Activated CD4-positive, alpha-beta memory T cell treated with anti-CD3 and anti-CD28 coated beads for 36 hours (primary cell): ENCODE data around the gene DUSP10. TPM values are rescaled to one million over a fixed set of nuclear protein-coding genes. Genes with fewer than 3 reads are reported as not detected.
A peak's percentile ranks its signal among the peaks of the same experiment; 100 is the strongest.

Experiments used
- CTCF ChIA-PET: fragments of 350-600 bp; sonication (Branson Sonifier 250); formaldehyde crosslinking; loops from one replicate; lab custom pipeline; 2021; ENCODE audit warnings: antibody characterized with exemption, inconsistent platforms; lab: Charles Lee
- POLR2A ChIA-PET: fragments of 350-600 bp; sonication (Branson Sonifier 250); formaldehyde crosslinking; loops from one replicate; lab custom pipeline; 2021; ENCODE audit warnings: antibody characterized with exemption; lab: Charles Lee
- DNase-seq: peaks from one replicate; pipeline ENCODE4 v3.0.0-alpha.2; 2020
- H3K27ac Mint-ChIP-seq: one replicate; pipeline ENCODE4 v1.8.0; 2021; ENCODE audit warnings: mixed read lengths
- H3K27me3 Mint-ChIP-seq: one replicate; pipeline ENCODE4 v1.8.0; 2021; ENCODE audit warnings: mixed read lengths
- H3K36me3 Mint-ChIP-seq: one replicate; pipeline ENCODE4 v1.8.0; 2021; ENCODE audit warnings: mixed read lengths
- H3K4me1 Mint-ChIP-seq: one replicate; pipeline ENCODE4 v1.8.0; 2021; ENCODE audit warnings: low read depth, mixed read lengths
- H3K4me3 Mint-ChIP-seq: one replicate; pipeline ENCODE4 v1.8.0; 2021; ENCODE audit warnings: mild to moderate bottlenecking, mixed read lengths
- H3K9me3 Mint-ChIP-seq: one replicate; pipeline ENCODE4 v1.8.0; 2021; ENCODE audit warnings: mixed read lengths
- intact Hi-C: fragments of 100-400 bp; cut with micrococcal nuclease; formaldehyde crosslinking; loops from one replicate; pipeline ENCODE4 v1.15.1; 2023
- total RNA-seq, 2 experiments: library from RNA; stranded (reverse); gene quantifications; one replicate each; pipeline ENCODE4 v1.2.3, GENCODE V29; 2021

Gene DUSP10
- total RNA-seq, 2 experiments from 2014 or later = 8.8 to 8.9 TPM

DNA sequence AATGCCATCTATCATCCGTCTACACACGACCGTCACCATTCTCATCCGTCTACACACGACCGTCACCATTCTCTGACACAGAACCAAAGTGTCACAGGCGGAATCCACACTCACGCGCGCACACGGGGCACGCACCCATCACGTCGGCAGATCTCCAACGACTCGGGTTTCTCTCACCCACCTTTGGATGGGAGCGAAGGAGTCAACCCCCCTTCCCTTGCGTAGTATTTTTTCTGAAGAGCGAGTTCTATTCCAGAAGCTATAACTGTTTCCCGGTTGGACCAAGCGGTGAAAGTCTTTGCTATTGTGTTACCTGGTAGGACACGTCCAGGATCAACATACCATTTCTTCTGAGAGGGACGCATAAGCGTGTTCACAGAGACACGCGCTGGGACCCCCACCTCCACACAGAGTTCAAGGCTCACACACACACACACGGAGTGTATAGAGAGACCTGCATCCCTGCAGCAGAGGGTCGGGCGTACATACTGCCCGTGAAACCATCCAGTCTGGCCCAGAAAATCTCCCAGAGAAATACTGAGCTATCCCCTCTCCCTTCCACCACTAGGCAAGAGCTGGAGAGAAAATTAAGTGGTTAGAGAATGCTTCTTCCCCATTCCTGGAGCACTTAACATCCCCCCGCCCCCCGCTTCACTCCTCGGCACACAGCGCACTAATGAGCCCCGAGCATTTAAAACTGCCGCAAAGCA, 741 bp downstream of the DUSP10 start:
- POLR2A ChIA-PET = interaction anchor here (0.9 to 3.7 kb wide), 18 partner anchors 8 to 253 kb away, joined by 3 to 49 read pairs (median 9); no protein-coding TSS in a partner anchor
- peaks cover 28% of the 10 kb centered on the region for H3K36me3 Mint-ChIP-seq
- H3K4me1 Mint-ChIP-seq = peaks cover 41% of the 10 kb centered on the region
- intact Hi-C loops = loop anchor here (1.0 to 5.0 kb wide), 7 partner anchors 15 to 971 kb away; partner anchors contain the start of genes AIDA and BROX
- CTCF ChIA-PET = interaction anchor here (0.6 to 4.6 kb wide), 16 partner anchors 8 to 724 kb away, joined by 3 to 23 read pairs (median 5); no protein-coding TSS in a partner anchor
- no peaks in the 10 kb centered on the region for H3K9me3 Mint-ChIP-seq
- no peak overlapping the region for H3K4me3 Mint-ChIP-seq
- no peaks in the 10 kb centered on the region for H3K27me3 Mint-ChIP-seq
- no peak overlapping the region for H3K27ac Mint-ChIP-seq
- peak; percentile 55 for DNase-seq

- Mint-ChIP-seq H3K27ac (no peak overlapping the region), H3K4me3 (no peak overlapping the region), H3K36me3 (peaks cover 32% of the 10 kb centered on the region), H3K4me1 (peaks cover 45% of the 10 kb centered on the region), H3K9me3 (no peaks in the 10 kb centered on the region), H3K27me3 (no peaks in the 10 kb centered on the region)
- intact Hi-C loops = loop anchor here (5.0 kb wide), 5 partner anchors 73 to 972 kb away; partner anchors contain the start of genes AIDA and BROX
- ChIA-PET POLR2A (interaction anchor here (0.9 to 3.7 kb wide), 10 partner anchors 12 to 99 kb away, joined by 3 to 49 read pairs (median 12); no protein-coding TSS in a partner anchor), CTCF (interaction anchor here (0.6 to 4.6 kb wide), 9 partner anchors 11 to 477 kb away, joined by 3 to 23 read pairs (median 6); no protein-coding TSS in a partner anchor)
- DNase-seq = no peak
Observed at GRCh38 chr1:221740369-221740992, 1.4 kb downstream of the DUSP10 start.

DNA sequence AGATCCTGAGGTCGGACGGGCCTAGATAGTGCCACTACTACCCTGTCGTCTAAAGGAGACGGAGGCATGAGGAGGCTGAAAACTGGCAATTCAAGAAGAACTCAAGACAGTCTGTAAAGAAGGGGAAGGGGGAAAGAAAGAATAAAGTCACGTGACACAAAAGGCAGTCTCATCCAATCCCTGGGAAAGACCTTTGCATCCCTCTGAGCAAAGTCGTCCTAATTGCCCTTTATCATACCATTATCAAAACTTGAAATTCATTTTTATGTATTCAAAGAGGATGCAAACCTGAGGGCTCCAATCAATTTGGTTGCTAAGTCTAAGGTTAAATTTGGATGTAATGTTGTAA, 2.2 kb downstream of the DUSP10 start:
- Mint-ChIP-seq H3K9me3 (no peaks in the 10 kb centered on the region), H3K36me3 (peaks cover 32% of the 10 kb centered on the region), H3K27ac (no peak overlapping the region), H3K4me1 (peaks cover 48% of the 10 kb centered on the region), H3K4me3 (no peak overlapping the region), H3K27me3 (no peaks in the 10 kb centered on the region)
- ChIA-PET POLR2A (interaction anchor here (2.9 to 3.2 kb wide), 2 partner anchors 14 to 31 kb away, joined by 12 to 49 read pairs; no protein-coding TSS in a partner anchor), CTCF (interaction anchor here (4.6 kb wide), 1 partner anchor 262 kb away, joined by 23 read pairs; no protein-coding TSS in a partner anchor)
- DNase-seq = no peak
- intact Hi-C loops = loop anchor here (5.0 kb wide), 5 partner anchors 72 to 973 kb away; partner anchors contain the start of genes AIDA and BROX

DNA sequence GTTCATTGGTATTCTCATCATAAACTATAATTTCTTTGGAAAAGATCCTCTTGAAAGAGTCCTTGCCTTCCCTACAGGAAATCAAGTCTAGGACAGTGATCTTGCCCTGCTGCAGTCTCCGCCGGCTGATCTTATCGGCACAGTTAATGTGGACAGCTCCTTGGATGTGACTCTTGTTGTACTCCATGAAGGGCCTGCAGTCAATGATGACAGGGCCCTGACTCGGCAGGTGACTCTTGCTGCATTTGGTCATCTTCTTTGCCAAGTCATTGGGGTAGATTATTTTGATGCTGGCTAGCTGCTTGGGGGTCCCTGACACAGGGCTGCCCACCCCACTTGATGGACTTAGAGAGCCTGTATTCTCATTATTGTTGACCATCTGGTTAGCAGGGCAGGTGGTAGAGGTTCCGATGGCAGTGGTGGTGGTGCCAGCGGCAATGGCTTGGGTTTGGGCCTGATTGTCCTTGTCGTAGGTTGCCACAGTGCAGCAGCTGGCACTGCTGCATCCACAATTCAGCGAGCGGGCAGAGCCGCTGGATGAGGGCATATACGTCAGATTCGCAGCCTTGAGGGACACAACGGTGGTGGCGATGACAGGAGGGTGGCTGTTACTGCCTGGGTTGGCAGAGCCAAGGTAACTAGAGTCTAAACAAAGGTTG, 2.7 kb downstream of the DUSP10 start:
- Mint-ChIP-seq H3K4me3 (no peak overlapping the region), H3K27ac (no peak overlapping the region), H3K9me3 (no peaks in the 10 kb centered on the region), H3K4me1 (peaks cover 52% of the 10 kb centered on the region), H3K27me3 (no peaks in the 10 kb centered on the region), H3K36me3 (peaks cover 32% of the 10 kb centered on the region)
- ChIA-PET CTCF (no interaction called here), POLR2A (interaction anchor here (3.2 kb wide), 1 partner anchor 30 kb away, joined by 49 read pairs; no protein-coding TSS in a partner anchor)
- DNase-seq = no peak
- intact Hi-C loops = no loop called here

DNA sequence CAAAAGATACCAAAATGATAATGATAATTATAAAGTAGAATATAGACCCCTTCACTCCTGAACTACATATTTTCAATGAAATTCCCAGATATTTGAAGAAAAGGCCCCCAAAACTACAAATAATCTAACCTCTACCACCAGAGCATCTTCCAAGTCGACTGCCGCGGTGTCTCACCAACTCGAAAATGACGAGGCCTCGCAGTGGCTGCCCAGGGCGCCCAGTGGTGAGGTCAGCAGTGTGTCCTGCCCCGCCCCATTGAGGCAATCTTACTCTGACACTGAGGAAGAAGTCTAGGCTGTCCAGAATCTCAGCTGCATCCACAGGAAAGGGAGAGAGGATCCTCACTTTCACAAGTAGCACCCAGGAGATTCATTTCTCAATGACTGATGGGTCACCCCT, 5.2 kb downstream of the DUSP10 start:
- ChIA-PET CTCF (no interaction called here), POLR2A (no interaction called here)
- Mint-ChIP-seq H3K27me3 (no peaks in the 10 kb centered on the region), H3K36me3 (peaks cover 42% of the 10 kb centered on the region), H3K9me3 (no peaks in the 10 kb centered on the region), H3K4me1 (peaks cover 61% of the 10 kb centered on the region), H3K27ac (no peak overlapping the region), H3K4me3 (no peak overlapping the region)
- no peak for DNase-seq
- intact Hi-C loops = no loop called here

DNA sequence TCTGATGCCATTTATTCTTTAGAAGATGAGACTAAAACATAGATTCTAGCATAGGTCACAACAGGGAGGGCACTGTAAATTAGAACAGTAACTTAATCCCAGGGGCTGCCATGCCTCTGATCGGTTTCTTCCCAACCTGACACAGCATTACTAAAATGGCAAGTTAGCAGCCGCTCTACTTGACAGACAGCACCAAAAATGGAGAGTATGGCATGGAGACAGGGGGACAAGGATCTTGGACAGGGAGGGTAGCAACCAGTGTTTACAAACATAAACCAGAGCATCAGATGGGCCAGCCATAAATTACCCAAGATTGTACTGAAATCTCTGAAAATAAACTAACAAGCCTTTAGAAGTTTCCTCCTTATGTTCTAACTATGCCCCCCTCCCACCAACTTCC, 5.9 kb downstream of the DUSP10 start:
- ChIA-PET CTCF (no interaction called here), POLR2A (no interaction called here)
- H3K27ac Mint-ChIP-seq = no peak overlapping the region
- DNase-seq = no peak
- H3K9me3 Mint-ChIP-seq = no peaks in the 10 kb centered on the region
- no peaks in the 10 kb centered on the region for H3K27me3 Mint-ChIP-seq
- peaks cover 61% of the 10 kb centered on the region for H3K4me1 Mint-ChIP-seq
- peaks cover 42% of the 10 kb centered on the region for H3K36me3 Mint-ChIP-seq
- intact Hi-C loops = no loop called here
- H3K4me3 Mint-ChIP-seq = no peak overlapping the region

- POLR2A ChIA-PET = no interaction called here
- H3K27ac Mint-ChIP-seq = no peak overlapping the region
- CTCF ChIA-PET = interaction anchor here (1.0 to 1.2 kb wide), 2 partner anchors 8 to 256 kb away, joined by 3 to 4 read pairs; no protein-coding TSS in a partner anchor
Observed at GRCh38 chr1:221734187-221734586, 7.7 kb downstream of the DUSP10 start.

DNA sequence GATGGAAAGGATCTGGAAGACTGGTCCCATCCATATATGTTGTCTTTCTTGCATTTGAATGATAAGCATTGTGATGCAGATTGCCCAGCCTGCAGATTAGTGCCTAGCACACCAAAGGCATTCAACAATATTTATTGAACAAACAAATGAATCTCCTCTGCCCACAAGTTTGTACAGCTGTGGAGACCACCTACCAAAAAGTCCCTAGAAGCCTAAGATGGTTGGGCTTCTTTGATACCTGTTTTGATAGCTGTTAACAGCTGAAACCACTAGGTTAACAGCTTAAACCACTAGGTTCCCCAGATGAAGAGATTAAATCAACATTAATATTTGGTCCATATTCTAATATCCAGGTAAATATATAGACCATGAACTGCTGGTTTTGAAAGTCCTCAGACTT, 9.8 kb downstream of the DUSP10 start:
- no peak overlapping the region for H3K27ac Mint-ChIP-seq
- no peak overlapping the region for H3K4me3 Mint-ChIP-seq
- no peak for DNase-seq
- peaks cover 5% of the 10 kb centered on the region for H3K9me3 Mint-ChIP-seq
- POLR2A ChIA-PET = interaction anchor here (1.5 to 2.2 kb wide), 2 partner anchors 10 to 19 kb away, joined by 4 read pairs; partner anchors contain the start of gene DUSP10
- peaks cover 25% of the 10 kb centered on the region for H3K36me3 Mint-ChIP-seq
- CTCF ChIA-PET = interaction anchor here (1.6 kb wide), 1 partner anchor 10 kb away, joined by 5 read pairs; the partner anchor contains the start of gene DUSP10
- intact Hi-C loops = no loop called here
- H3K4me1 Mint-ChIP-seq = peaks cover 70% of the 10 kb centered on the region
- H3K27me3 Mint-ChIP-seq = no peaks in the 10 kb centered on the region

More at GRCh38 chr1:221734187-221734586, 7.7 kb downstream of the DUSP10 start:
- H3K4me1 Mint-ChIP-seq = peaks cover 70% of the 10 kb centered on the region
- no peak overlapping the region for H3K4me3 Mint-ChIP-seq
- peaks cover 38% of the 10 kb centered on the region for H3K36me3 Mint-ChIP-seq
- H3K9me3 Mint-ChIP-seq = no peaks in the 10 kb centered on the region
- H3K27me3 Mint-ChIP-seq = no peaks in the 10 kb centered on the region
- intact Hi-C loops = no loop called here
- DNase-seq = no peak

DNA sequence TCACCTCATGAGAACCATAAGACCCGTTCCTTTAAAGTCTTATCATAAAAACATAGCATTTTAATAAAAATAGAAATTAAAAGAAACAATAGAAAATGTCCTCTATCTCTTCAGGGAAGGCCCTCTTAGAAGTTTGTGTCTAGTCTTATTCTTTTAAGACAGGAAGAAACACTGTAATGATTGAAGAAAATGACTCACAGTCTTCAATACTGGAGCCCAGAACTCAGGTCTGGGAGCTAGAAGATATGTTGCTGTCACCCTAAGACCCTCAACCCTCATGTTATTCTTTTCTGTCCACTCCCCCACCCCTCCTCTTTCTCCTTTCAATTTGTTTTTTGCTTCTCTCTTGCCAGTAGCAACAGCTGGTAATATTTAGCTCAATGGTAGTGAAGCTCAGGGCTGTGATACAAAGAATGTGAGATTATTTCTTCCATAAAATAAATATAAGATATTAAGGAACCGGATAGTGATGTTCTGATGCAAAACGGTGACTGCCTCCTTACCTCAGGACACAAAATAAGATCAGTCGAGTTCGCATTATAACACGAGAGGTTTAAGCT, 12.0 kb downstream of the DUSP10 start:
- Mint-ChIP-seq H3K9me3 (peaks cover 5% of the 10 kb centered on the region), H3K27ac (no peak overlapping the region), H3K36me3 (peaks cover 23% of the 10 kb centered on the region), H3K4me1 (peaks cover 81% of the 10 kb centered on the region), H3K4me3 (no peak overlapping the region), H3K27me3 (no peaks in the 10 kb centered on the region)
- no peak for DNase-seq
- CTCF ChIA-PET = interaction anchor here (1.2 to 1.7 kb wide), 3 partner anchors 10 to 14 kb away, joined by 3 to 6 read pairs (median 6); partner anchors contain the start of gene DUSP10
- POLR2A ChIA-PET = interaction anchor here (1.0 to 4.0 kb wide), 2 partner anchors 11 to 231 kb away, joined by 3 to 31 read pairs; partner anchors contain the start of gene DUSP10
- intact Hi-C loops = no loop called here

DNA sequence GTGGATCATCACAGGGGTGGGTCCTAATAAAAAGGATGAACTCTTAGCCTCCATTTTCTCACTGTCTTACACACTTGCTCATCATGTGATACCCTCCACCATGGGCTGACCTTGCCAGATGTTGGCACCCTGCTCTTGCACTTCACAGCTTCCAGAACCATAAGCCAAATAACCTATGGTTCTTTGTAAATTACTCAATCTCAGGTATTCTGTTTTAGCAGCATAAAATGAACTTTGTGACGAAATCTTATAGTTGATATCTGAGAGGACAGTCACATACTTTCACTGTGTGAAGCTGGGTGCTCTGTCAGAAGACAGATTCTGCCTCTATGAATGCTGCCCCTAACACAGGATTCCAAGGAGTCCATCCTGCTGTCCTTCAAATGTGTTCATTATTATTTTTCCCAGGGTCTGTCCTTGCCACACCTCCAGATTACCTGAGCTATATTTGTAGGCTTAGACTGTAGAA, 13.8 kb downstream of the DUSP10 start:
- no peak overlapping the region for H3K4me3 Mint-ChIP-seq
- ChIA-PET CTCF (interaction anchor here (0.6 kb wide), 1 partner anchor 366 kb away, joined by 3 read pairs; no protein-coding TSS in a partner anchor), POLR2A (interaction anchor here (1.4 to 4.0 kb wide), 2 partner anchors 13 to 20 kb away, joined by 6 to 31 read pairs; partner anchors contain the start of gene DUSP10)
- H3K27me3 Mint-ChIP-seq = no peaks in the 10 kb centered on the region
- intact Hi-C loops = no loop called here
- DNase-seq = no peak
- H3K27ac Mint-ChIP-seq = peak overlapping the region; percentile 60
- H3K4me1 Mint-ChIP-seq = peaks cover 79% of the 10 kb centered on the region
- peaks cover 15% of the 10 kb centered on the region for H3K9me3 Mint-ChIP-seq
- H3K36me3 Mint-ChIP-seq = peaks cover 32% of the 10 kb centered on the region
